MCF 10A (cell line): ENCODE data around the gene ST3GAL3. TPM values are rescaled to one million over a fixed set of nuclear protein-coding genes. Genes with fewer than 3 reads are reported as not detected.

Experiments used
- BruUV-seq: library from RNA; stranded (reverse); fragments of 400-500 nt; replicated peaks from 2 replicates; lab custom pipeline; 2021; lab: Mats Ljungman, UMichigan
- CTCF ChIA-PET: fragments of 300-600 bp; sonication (Branson Sonifier 250); formaldehyde crosslinking; extraction: SDS; loops from one replicate; lab custom pipeline; 2021; ENCODE audit warnings: antibody characterized with exemption, inconsistent platforms; lab: Yijun Ruan, JAX
- POLR2A ChIA-PET: fragments of 300-600, 350-650 bp; sonication (Branson Sonifier 250); formaldehyde crosslinking; extraction: SDS; loops from one replicate; lab custom pipeline; 2020; ENCODE audit warnings: antibody characterized with exemption, inconsistent platforms; lab: Yijun Ruan, JAX
- DNase-seq: peaks from one replicate; pipeline ENCODE4 v3.0.0-alpha.2; 2018; ENCODE audit not compliant: unreplicated experiment
- H3K27ac Mint-ChIP-seq: one replicate; pipeline ENCODE4 v1.8.0; 2022; ENCODE audit warnings: mild to moderate bottlenecking, low read depth, mixed read lengths; ENCODE audit not compliant: unreplicated experiment
- H3K27me3 Mint-ChIP-seq: one replicate; pipeline ENCODE4 v1.8.0; 2022; ENCODE audit warnings: mixed read lengths; ENCODE audit not compliant: insufficient read depth, unreplicated experiment
- H3K36me3 Mint-ChIP-seq: one replicate; pipeline ENCODE4 v1.8.0; 2022; ENCODE audit warnings: mild to moderate bottlenecking, moderate library complexity, mixed read lengths; ENCODE audit not compliant: insufficient read depth, unreplicated experiment
- H3K4me1 Mint-ChIP-seq: one replicate; pipeline ENCODE4 v1.8.0; 2022; ENCODE audit warnings: mixed read lengths; ENCODE audit not compliant: insufficient read depth, unreplicated experiment
- H3K4me3 Mint-ChIP-seq: one replicate; pipeline ENCODE4 v1.8.0; 2022; ENCODE audit warnings: mild to moderate bottlenecking, moderate library complexity, mixed read lengths; ENCODE audit not compliant: unreplicated experiment
- H3K9me3 Mint-ChIP-seq: one replicate; pipeline ENCODE4 v1.8.0; 2022; ENCODE audit warnings: mixed read lengths; ENCODE audit not compliant: unreplicated experiment
- CTCF ChIP-seq: fragments of 200-600 bp; IDR thresholded peaks from one replicate; pipeline ENCODE4 v1.8.0; 2022; ENCODE audit warnings: antibody characterized with exemption, mild to moderate bottlenecking; ENCODE audit not compliant: unreplicated experiment
- intact Hi-C: fragments of 100-400 bp; cut with micrococcal nuclease; formaldehyde crosslinking; loops from 2 replicates; pipeline ENCODE4 v1.14.1; 2022
- total RNA-seq: library from RNA; stranded (reverse); gene quantifications from 2 replicates; pipeline ENCODE4 v1.2.3, GENCODE V29; 2022

ST3GAL3 gene
- total RNA-seq, 1 experiment from 2014 or later, result 24.2 TPM

DNA sequence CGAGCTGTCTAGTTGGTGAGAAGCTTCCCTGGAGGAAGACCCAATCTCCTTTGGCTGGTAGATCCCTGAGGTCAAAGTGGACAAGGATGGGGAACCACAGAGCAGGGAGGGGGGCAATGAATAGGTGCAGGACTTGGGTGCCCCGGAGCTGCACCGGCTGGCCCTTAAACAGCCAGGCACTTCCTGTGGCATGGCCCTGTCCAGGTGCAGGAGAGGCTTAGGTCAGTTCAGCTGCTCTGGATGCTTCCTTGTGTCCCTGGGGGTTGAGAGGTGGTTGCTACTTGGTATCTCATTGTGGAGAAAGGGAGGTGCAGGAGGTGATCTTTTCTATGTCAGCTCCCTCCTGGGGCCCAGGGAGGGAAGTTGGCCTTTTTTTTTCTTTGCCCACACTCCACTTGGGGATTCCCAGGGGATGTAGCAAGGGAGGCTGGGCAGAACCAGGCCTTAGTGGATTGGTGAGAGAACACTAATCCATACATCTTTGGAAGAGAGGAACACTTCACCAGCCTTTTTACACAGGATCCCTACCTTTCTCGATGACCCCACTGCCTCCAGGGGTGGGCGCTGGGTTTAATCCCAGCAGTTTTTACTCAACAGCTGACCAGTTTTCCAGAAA is 1.2 kb upstream of the ST3GAL3 start:
- Mint-ChIP-seq H3K9me3 (no peaks in the 10 kb centered on the region), H3K27ac (peak overlapping the region; percentile 54), H3K27me3 (no peaks in the 10 kb centered on the region), H3K4me3 (peak overlapping the region; percentile 82), H3K4me1 (peaks cover 19% of the 10 kb centered on the region), H3K36me3 (peaks cover 57% of the 10 kb centered on the region)
- intact Hi-C loops, result loop anchor here (2.0 kb wide), 2 partner anchors 55 to 229 kb away; partner anchors contain the start of gene KDM4A
- no peak for TF ChIP-seq CTCF
- BruUV-seq, result no TSS peak
- DNase-seq, result peak; percentile 18
- POLR2A ChIA-PET, result interaction anchor here (0.6 to 3.3 kb wide), 17 partner anchors 9 to 1024 kb away, joined by 3 to 37 read pairs (median 4); partner anchors contain the start of genes DPH2, KDM4A, PTPRF and YBX1
- CTCF ChIA-PET, result interaction anchor here (0.6 to 0.9 kb wide), 5 partner anchors 13 to 969 kb away, joined by 3 to 4 read pairs (median 3); no protein-coding TSS in a partner anchor

DNA sequence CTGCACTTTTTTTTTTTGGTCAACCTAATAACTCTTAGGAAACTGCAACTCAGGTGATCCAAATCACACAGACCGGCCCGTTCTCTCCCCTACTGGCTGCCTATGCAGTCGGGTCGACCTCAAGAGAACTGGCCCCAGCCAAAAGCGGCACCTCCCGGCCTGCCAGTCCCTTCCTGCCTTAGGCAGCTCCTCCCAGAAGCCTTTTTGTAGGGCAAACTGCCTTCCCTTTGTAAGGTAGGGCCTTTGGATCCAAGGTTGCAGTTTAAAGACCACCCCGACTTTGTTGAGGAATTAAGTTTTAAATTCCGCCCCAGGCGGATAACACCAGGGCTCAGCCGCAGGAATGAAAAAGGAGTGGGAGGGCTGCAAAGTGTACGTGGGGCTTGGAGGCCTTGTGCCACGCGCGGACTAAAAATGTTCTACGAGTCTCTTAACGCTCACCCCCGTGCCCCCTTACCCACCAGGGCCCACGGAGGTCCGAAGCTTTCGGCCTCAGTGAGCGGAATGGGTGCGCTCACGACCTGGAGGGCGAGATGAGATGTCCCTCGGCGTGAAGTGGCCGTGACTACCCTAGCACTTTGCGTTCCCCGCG is 642 bp upstream of the ST3GAL3 start:
- H3K4me3 Mint-ChIP-seq, result peak overlapping the region; percentile 82
- peak; percentile 42 for DNase-seq
- peaks cover 25% of the 10 kb centered on the region for H3K4me1 Mint-ChIP-seq
- no peak for TF ChIP-seq CTCF
- CTCF ChIA-PET, result no interaction called here
- H3K36me3 Mint-ChIP-seq, result peaks cover 57% of the 10 kb centered on the region
- intact Hi-C loops, result loop anchor here (1.0 to 2.0 kb wide), 3 partner anchors 56 to 228 kb away; partner anchors contain the start of gene KDM4A
- no peaks in the 10 kb centered on the region for H3K9me3 Mint-ChIP-seq
- H3K27ac Mint-ChIP-seq, result peak overlapping the region; percentile 54
- H3K27me3 Mint-ChIP-seq, result no peaks in the 10 kb centered on the region
- BruUV-seq, result TSS peak; percentile 38
- POLR2A ChIA-PET, result interaction anchor here (0.7 to 3.3 kb wide), 24 partner anchors 9 to 1024 kb away, joined by 3 to 37 read pairs (median 4); partner anchors contain the start of genes DPH2, KDM4A, PTPRF and YBX1

GRCh38 chr1:43708002-43708410 is 670 bp downstream of the ST3GAL3 start:
- BruUV-seq, result no TSS peak
- DNase-seq, result peak; percentile 51
- POLR2A ChIA-PET, result interaction anchor here (0.9 to 3.3 kb wide), 5 partner anchors 58 to 267 kb away, joined by 3 to 37 read pairs (median 3); partner anchors contain the start of genes ATP6V0B, KDM4A and PTPRF
- H3K36me3 Mint-ChIP-seq, result peaks cover 49% of the 10 kb centered on the region
- no peaks in the 10 kb centered on the region for H3K27me3 Mint-ChIP-seq
- H3K4me1 Mint-ChIP-seq, result peaks cover 38% of the 10 kb centered on the region
- intact Hi-C loops, result no loop called here
- peak overlapping the region; percentile 55 for H3K27ac Mint-ChIP-seq
- peak overlapping the region; percentile 82 for H3K4me3 Mint-ChIP-seq
- no peak for TF ChIP-seq CTCF
- H3K9me3 Mint-ChIP-seq, result no peaks in the 10 kb centered on the region
- CTCF ChIA-PET, result no interaction called here

- ChIA-PET CTCF (interaction anchor here (0.6 kb wide), 1 partner anchor 9 kb away, joined by 4 read pairs; no protein-coding TSS in a partner anchor), POLR2A (interaction anchor here (0.8 to 3.3 kb wide), 7 partner anchors 13 to 344 kb away, joined by 3 to 24 read pairs (median 3); partner anchors contain the start of gene KDM4A)
- H3K36me3 Mint-ChIP-seq, result peaks cover 24% of the 10 kb centered on the region
- TF ChIP-seq CTCF, result no peak
- peaks cover 43% of the 10 kb centered on the region for H3K4me1 Mint-ChIP-seq
- H3K4me3 Mint-ChIP-seq, result peak overlapping the region; percentile 42
- H3K27me3 Mint-ChIP-seq, result no peaks in the 10 kb centered on the region
- no peaks in the 10 kb centered on the region for H3K9me3 Mint-ChIP-seq
- H3K27ac Mint-ChIP-seq, result peak overlapping the region; percentile 71
- intact Hi-C loops, result no loop called here
- peak; percentile 67 for DNase-seq
- no TSS peak for BruUV-seq
These were observed 3.7 kb downstream of the ST3GAL3 start for GRCh38 chr1:43711049-43711448.
